Measurements from ENCODE around the gene MBTPS1. TPM values are rescaled to one million over a fixed set of nuclear protein-coding genes. Genes with fewer than 3 reads are reported as not detected.

The MBTPS1 gene
- total RNA-seq, 1 experiment from 2014 or later = 39.2 TPM

- DNase-seq = no peak
- H3K27ac ChIP-seq = no peak overlapping the region
- no peaks in the 10 kb centered on the region for H3K9me3 ChIP-seq (replicated peaks)
- H3K4me1 ChIP-seq = peaks cover 9% of the 10 kb centered on the region; the same call in 1 of the 2 replicates
- no peaks in the 10 kb centered on the region for H3K36me3 ChIP-seq
- no peak overlapping the region for H3K4me3 ChIP-seq
- H3K27me3 ChIP-seq = no peaks in the 10 kb centered on the region
These were observed 26.3 kb upstream of the MBTPS1 start for GRCh38 chr16:84143081-84143480.

- DNase-seq = no peak
- no peak overlapping the region for H3K27ac ChIP-seq
- H3K4me3 ChIP-seq = no peak overlapping the region
- no peaks in the 10 kb centered on the region for H3K9me3 ChIP-seq (replicated peaks)
- no peaks in the 10 kb centered on the region for H3K27me3 ChIP-seq
- no peaks in the 10 kb centered on the region for H3K36me3 ChIP-seq
- peaks cover 9% of the 10 kb centered on the region; the same call in 1 of the 2 replicates for H3K4me1 ChIP-seq
These were observed 24.5 kb upstream of the MBTPS1 start for GRCh38 chr16:84141143-84141670.

GRCh38 chr16:84139628-84140258 lies 23.0 kb upstream of the MBTPS1 start:
- Histone ChIP-seq H3K9me3 (replicated peaks) (no peaks in the 10 kb centered on the region), H3K27me3 (no peaks in the 10 kb centered on the region), H3K36me3 (no peaks in the 10 kb centered on the region), H3K4me1 (peaks cover 9% of the 10 kb centered on the region; the same call in 1 of the 2 replicates), H3K27ac (no peak overlapping the region), H3K4me3 (no peak overlapping the region)
- no peak for DNase-seq

- Histone ChIP-seq H3K4me1 (peaks cover 9% of the 10 kb centered on the region; the same call in 1 of the 2 replicates), H3K9me3 (replicated peaks) (no peaks in the 10 kb centered on the region), H3K27ac (no peak overlapping the region), H3K27me3 (no peaks in the 10 kb centered on the region), H3K4me3 (no peak overlapping the region), H3K36me3 (no peaks in the 10 kb centered on the region)
- peak; percentile 32 to 61 for DNase-seq
These were observed 22.3 kb upstream of the MBTPS1 start for GRCh38 chr16:84138824-84139627.

- H3K36me3 ChIP-seq = no peaks in the 10 kb centered on the region
- no peaks in the 10 kb centered on the region for H3K9me3 ChIP-seq (replicated peaks)
- no peaks in the 10 kb centered on the region for H3K27me3 ChIP-seq
- no peak overlapping the region for H3K4me3 ChIP-seq
- no peak overlapping the region for H3K27ac ChIP-seq
- H3K4me1 ChIP-seq = peaks cover 9% of the 10 kb centered on the region; the same call in 1 of the 2 replicates
- no peak for DNase-seq
These were observed 21.7 kb upstream of the MBTPS1 start for GRCh38 chr16:84138500-84138823.

- H3K27me3 ChIP-seq = no peaks in the 10 kb centered on the region
- H3K9me3 ChIP-seq (replicated peaks) = no peaks in the 10 kb centered on the region
- H3K4me3 ChIP-seq = no peak overlapping the region
- H3K4me1 ChIP-seq = peaks cover 9% of the 10 kb centered on the region; the same call in 1 of the 2 replicates
- no peak overlapping the region for H3K27ac ChIP-seq
- DNase-seq = no peak
- no peaks in the 10 kb centered on the region for H3K36me3 ChIP-seq
These were observed 21.1 kb upstream of the MBTPS1 start for GRCh38 chr16:84137769-84138357.

- no peak for DNase-seq
- no peaks in the 10 kb centered on the region for H3K27me3 ChIP-seq
- H3K27ac ChIP-seq = no peak overlapping the region
- no peaks in the 10 kb centered on the region for H3K9me3 ChIP-seq (replicated peaks)
- H3K4me1 ChIP-seq = peaks cover 9% of the 10 kb centered on the region; the same call in 1 of the 2 replicates
- no peaks in the 10 kb centered on the region for H3K36me3 ChIP-seq
- no peak overlapping the region for H3K4me3 ChIP-seq
These were observed 20.5 kb upstream of the MBTPS1 start for GRCh38 chr16:84137287-84137686.

GRCh38 chr16:84136331-84137125 lies 19.8 kb upstream of the MBTPS1 start:
- no peaks in the 10 kb centered on the region for H3K36me3 ChIP-seq
- no peaks in the 10 kb centered on the region for H3K27me3 ChIP-seq
- peaks cover 9% of the 10 kb centered on the region; the same call in 1 of the 2 replicates for H3K4me1 ChIP-seq
- H3K9me3 ChIP-seq (replicated peaks) = no peaks in the 10 kb centered on the region
- no peak overlapping the region for H3K27ac ChIP-seq
- DNase-seq = peak; percentile 13 to 28
- H3K4me3 ChIP-seq = no peak overlapping the region

- H3K9me3 ChIP-seq (replicated peaks) = no peaks in the 10 kb centered on the region
- no peak for DNase-seq
These were observed 16.0 kb upstream of the MBTPS1 start for GRCh38 chr16:84132527-84133285.

GRCh38 chr16:84131117-84131516 lies 14.4 kb upstream of the MBTPS1 start:
- no peaks in the 10 kb centered on the region for H3K27me3 ChIP-seq
- H3K36me3 ChIP-seq = no peaks in the 10 kb centered on the region
- no peak overlapping the region for H3K4me3 ChIP-seq
- H3K9me3 ChIP-seq (replicated peaks) = no peaks in the 10 kb centered on the region
- no peaks in the 10 kb centered on the region for H3K4me1 ChIP-seq
- no peak for DNase-seq
- H3K27ac ChIP-seq = no peak overlapping the region

More at GRCh38 chr16:84132527-84133285, 16.0 kb upstream of the MBTPS1 start:
- H3K36me3 ChIP-seq = no peaks in the 10 kb centered on the region
- H3K27me3 ChIP-seq = no peaks in the 10 kb centered on the region
- no peak overlapping the region for H3K4me3 ChIP-seq
- no peaks in the 10 kb centered on the region for H3K4me1 ChIP-seq
- no peak overlapping the region for H3K27ac ChIP-seq

- Histone ChIP-seq H3K9me3 (replicated peaks) (no peaks in the 10 kb centered on the region), H3K4me1 (no peaks in the 10 kb centered on the region), H3K4me3 (no peak overlapping the region), H3K27me3 (no peaks in the 10 kb centered on the region), H3K36me3 (no peaks in the 10 kb centered on the region), H3K27ac (no peak overlapping the region)
- no peak for DNase-seq
These were observed 7.7 kb upstream of the MBTPS1 start for GRCh38 chr16:84124257-84125073.

GRCh38 chr16:84121007-84121406 lies 4.3 kb upstream of the MBTPS1 start:
- no peak for DNase-seq
- Histone ChIP-seq H3K4me1 (no peaks in the 10 kb centered on the region), H3K9me3 (replicated peaks) (no peaks in the 10 kb centered on the region), H3K36me3 (no peaks in the 10 kb centered on the region), H3K27ac (no peak overlapping the region), H3K27me3 (no peaks in the 10 kb centered on the region), H3K4me3 (no peak overlapping the region)

GRCh38 chr16:84120023-84120422 lies 3.3 kb upstream of the MBTPS1 start:
- Histone ChIP-seq H3K4me1 (no peaks in the 10 kb centered on the region), H3K27ac (no peak overlapping the region), H3K4me3 (no peak overlapping the region), H3K27me3 (no peaks in the 10 kb centered on the region), H3K9me3 (replicated peaks) (no peaks in the 10 kb centered on the region), H3K36me3 (no peaks in the 10 kb centered on the region)
- DNase-seq = no peak
